Subcutaneous abdominal adipose tissue (tissue), 5 donors: Measurements from ENCODE around the gene CAPRIN1.
"Not testable (repeated sequence)": the region's sequence is repeated elsewhere in the genome, so short reads cannot be mapped to it uniquely, and the experiment has no call there.

Source experiments
- H3K27ac ChIP-seq: one replicate; pipeline ENCODE4 v1.7.0; 2013; ENCODE audit warnings: low read depth, mild to moderate bottlenecking, inconsistent platforms, low read length, moderate library complexity
- H3K27me3 ChIP-seq, 5 donors: one replicate each; pipeline ENCODE4 v1.7.0; 2013; ENCODE audit warnings: low read length in 5 of 5, inconsistent platforms in 1 of 5; ENCODE audit not compliant: control insufficient read depth in 5 of 5, insufficient read depth in 4 of 5
- H3K36me3 ChIP-seq, 5 donors: one replicate each; pipeline ENCODE4 v1.7.0; 2013; ENCODE audit warnings: low read length in 5 of 5; ENCODE audit not compliant: control insufficient read depth in 5 of 5, insufficient read depth in 5 of 5
- H3K4me1 ChIP-seq, 5 donors: one replicate each; pipeline ENCODE4 v1.7.0; 2013; ENCODE audit warnings: low read length in 5 of 5, mild to moderate bottlenecking in 3 of 5, moderate library complexity in 1 of 5; ENCODE audit not compliant: control insufficient read depth in 5 of 5, insufficient read depth in 5 of 5
- H3K4me3 ChIP-seq, 5 donors: one replicate each; pipeline ENCODE4 v1.7.0; 2013; ENCODE audit warnings: low read length in 5 of 5, low read depth in 1 of 5
- H3K9ac ChIP-seq, 5 donors: one replicate each; pipeline ENCODE4 v1.7.0; 2013; ENCODE audit warnings: low read length in 5 of 5, mild to moderate bottlenecking in 4 of 5, moderate library complexity in 3 of 5
- H3K9me3 ChIP-seq, 5 donors: one replicate each; pipeline ENCODE4 v1.7.0; 2013; ENCODE audit warnings: low read length in 5 of 5; ENCODE audit not compliant: control insufficient read depth in 5 of 5
- donor health status: healthy.
- donor health status: healthy.
- donor health status: healthy.
- donor health status: healthy.
- donor health status: healthy.

The CAPRIN1 gene

DNA sequence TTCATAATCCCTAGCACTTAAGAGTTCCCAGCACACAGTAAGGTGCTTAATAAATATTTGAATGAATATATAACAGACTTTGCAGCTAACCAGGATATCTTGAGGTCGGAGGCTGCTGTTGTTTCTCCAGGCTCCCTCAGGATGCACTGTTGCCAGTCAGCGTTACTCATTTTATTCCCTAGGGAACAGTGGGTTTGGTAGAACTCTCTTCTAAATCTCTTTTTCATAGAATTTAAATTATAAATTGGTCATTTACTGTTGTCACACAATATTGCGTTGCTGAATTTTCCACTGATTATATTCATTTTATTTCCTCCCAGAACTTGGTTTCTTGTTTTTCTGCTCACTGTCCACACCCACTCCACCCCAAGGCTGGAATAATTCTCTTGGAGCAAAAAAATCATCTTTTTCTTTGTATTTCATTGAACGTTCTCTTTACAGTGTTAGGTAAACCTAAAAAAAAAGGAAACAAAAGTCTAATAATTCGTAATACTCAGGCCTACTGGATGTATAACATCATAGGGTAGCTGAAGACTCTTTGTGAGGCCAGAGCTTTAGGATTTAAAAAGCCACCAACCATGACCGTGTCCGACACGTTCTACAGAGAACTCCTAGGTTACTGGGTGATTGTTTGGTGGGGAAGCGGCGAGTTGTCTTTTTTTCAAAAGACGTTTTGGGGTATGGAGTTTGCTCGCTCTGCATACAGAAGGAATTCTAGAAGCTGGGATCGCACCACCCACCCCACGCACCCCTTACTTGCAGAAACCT lies 766 bp upstream of the CAPRIN1 start:
- Histone ChIP-seq H3K9me3 (no peaks in the 10 kb centered on the region), H3K4me3 (peak overlapping the region; percentile 79 to 94 (median 90)), H3K27me3 (no peaks in the 10 kb centered on the region), H3K27ac (peak overlapping the region; percentile 96), H3K36me3 (peaks cover 0 to 7% (median 0%) of the 10 kb centered on the region in 5 donors), H3K9ac (peak overlapping the region; percentile 67 to 99 (median 87)), H3K4me1 (peaks cover 0 to 41% (median 37%) of the 10 kb centered on the region in 5 donors)

- peaks cover 2 to 54% (median 50%) of the 10 kb centered on the region in 5 donors for H3K4me1 ChIP-seq
- no peaks in the 10 kb centered on the region for H3K9me3 ChIP-seq
- H3K36me3 ChIP-seq: peaks cover 0 to 7% (median 2%) of the 10 kb centered on the region in 5 donors
- peak overlapping the region; percentile 85 to 95 (median 93) for H3K4me3 ChIP-seq
- H3K27ac ChIP-seq: peak overlapping the region; percentile 99
- H3K9ac ChIP-seq: peak overlapping the region; percentile 89 to 99 (median 97)
- H3K27me3 ChIP-seq: no peaks in the 10 kb centered on the region
Measured at GRCh38 chr11:34052036-34052607, 591 bp downstream of the CAPRIN1 start.

DNA sequence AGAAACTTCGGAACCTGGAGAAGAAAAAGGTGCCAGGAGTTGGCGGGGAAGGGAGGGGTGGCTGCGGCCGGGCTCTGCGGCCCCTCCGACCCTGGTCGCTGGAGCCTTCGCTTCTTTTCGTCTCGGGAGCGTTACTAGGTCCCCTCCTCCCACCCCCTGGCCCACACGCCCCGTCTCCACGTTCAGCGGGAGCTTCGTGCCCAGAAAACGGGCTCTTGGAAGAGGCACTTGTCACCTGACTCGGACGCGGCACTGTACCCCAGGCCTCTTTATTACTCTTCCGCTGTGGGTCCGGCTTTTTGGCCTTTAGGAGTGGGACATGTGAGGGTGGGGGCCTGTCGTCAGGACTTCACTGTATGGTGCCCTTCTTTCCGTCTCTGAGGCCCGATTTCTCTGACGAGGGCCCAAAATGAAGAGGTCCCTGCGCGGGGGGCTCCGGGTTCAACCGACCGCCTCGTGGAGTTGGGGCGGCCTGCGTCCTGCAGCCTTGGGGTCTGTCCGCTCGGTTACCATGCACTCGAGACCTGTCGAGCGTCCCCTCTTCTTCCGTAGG lies 1.2 kb downstream of the CAPRIN1 start:
- H3K4me3 ChIP-seq: peak overlapping the region; percentile 85 to 95 (median 93)
- peak overlapping the region; percentile 99 for H3K27ac ChIP-seq
- H3K9ac ChIP-seq: peak overlapping the region; percentile 89 to 99 (median 97)
- H3K27me3 ChIP-seq: no peaks in the 10 kb centered on the region
- H3K36me3 ChIP-seq: peaks cover 0 to 7% (median 2%) of the 10 kb centered on the region in 5 donors
- H3K9me3 ChIP-seq: no peaks in the 10 kb centered on the region
- H3K4me1 ChIP-seq: peaks cover 4 to 56% (median 55%) of the 10 kb centered on the region in 5 donors

GRCh38 chr11:34053161-34053686 lies 1.7 kb downstream of the CAPRIN1 start:
- Histone ChIP-seq H3K4me3 (peak overlapping the region; percentile 85 to 95 (median 93)), H3K9ac (peak overlapping the region; percentile 89 to 99 (median 97)), H3K27me3 (no peaks in the 10 kb centered on the region), H3K27ac (peak overlapping the region; percentile 99), H3K4me1 (peaks cover 4 to 56% (median 55%) of the 10 kb centered on the region in 5 donors), H3K9me3 (no peaks in the 10 kb centered on the region), H3K36me3 (peaks cover 0 to 7% (median 2%) of the 10 kb centered on the region in 5 donors)

DNA sequence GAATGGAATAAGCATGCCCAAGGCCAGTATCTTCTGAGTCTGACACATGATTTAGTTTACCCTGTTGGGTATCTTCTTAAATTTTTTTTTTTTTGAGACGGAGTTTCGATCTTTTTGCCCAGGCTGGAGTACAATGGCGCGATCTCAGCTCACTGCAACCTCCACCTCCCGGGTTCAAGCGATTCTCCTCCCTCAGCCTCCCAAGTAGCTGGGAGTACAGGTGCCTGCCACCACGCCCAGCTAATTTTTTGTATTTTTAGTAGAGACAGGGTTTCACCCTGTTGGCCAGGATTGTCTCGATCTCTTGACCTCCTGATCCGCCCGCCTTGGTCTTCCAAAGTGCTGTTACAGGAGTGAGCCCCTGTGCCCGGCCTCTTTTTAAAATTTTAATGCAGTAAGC lies 2.8 kb downstream of the CAPRIN1 start:
- not testable (repeated sequence) for H3K9me3 ChIP-seq, H3K27me3 ChIP-seq, H3K36me3 ChIP-seq, H3K4me3 ChIP-seq
- peak overlapping the region in 2 of 5 donors; percentile 97 to 99 for H3K9ac ChIP-seq
- H3K27ac ChIP-seq: peak overlapping the region; percentile 99
- peaks cover 4 to 63% (median 61%) of the 10 kb centered on the region in 5 donors for H3K4me1 ChIP-seq

- H3K9ac ChIP-seq: peak overlapping the region in 1 of 5 donors; percentile 55
- H3K36me3 ChIP-seq: peaks cover 2 to 11% (median 3%) of the 10 kb centered on the region in 5 donors
- peaks cover 4 to 58% (median 55%) of the 10 kb centered on the region in 5 donors for H3K4me1 ChIP-seq
- no peak overlapping the region for H3K4me3 ChIP-seq
- no peaks in the 10 kb centered on the region for H3K27me3 ChIP-seq
- H3K27ac ChIP-seq: peak overlapping the region; percentile 99
- H3K9me3 ChIP-seq: no peaks in the 10 kb centered on the region
Measured at GRCh38 chr11:34055218-34056000, 3.9 kb downstream of the CAPRIN1 start.

DNA sequence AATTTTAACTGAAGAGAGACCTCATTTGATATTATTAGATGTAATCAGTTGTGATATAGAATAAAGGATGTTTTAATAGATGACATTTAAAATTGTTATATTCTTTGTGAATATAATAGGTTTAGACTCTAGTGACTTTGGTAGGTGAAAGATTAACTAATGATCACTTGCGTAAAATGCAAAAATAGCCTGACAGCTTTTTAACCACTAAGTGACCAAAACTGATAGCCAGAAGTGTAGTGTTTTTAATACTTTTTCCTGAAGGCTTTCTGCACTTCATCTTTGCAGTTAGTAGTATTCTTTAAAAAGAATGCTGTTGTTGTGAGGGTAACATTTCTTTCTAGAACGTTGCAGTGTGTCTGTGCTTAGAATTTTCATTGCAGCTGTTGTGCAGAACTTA lies 5.1 kb downstream of the CAPRIN1 start:
- peaks cover 2 to 16% (median 6%) of the 10 kb centered on the region in 5 donors for H3K36me3 ChIP-seq
- H3K27me3 ChIP-seq: no peaks in the 10 kb centered on the region
- no peak overlapping the region for H3K27ac ChIP-seq
- H3K9ac ChIP-seq: no peak overlapping the region
- peaks cover 4 to 52% (median 49%) of the 10 kb centered on the region in 5 donors for H3K4me1 ChIP-seq
- H3K9me3 ChIP-seq: no peaks in the 10 kb centered on the region
- no peak overlapping the region for H3K4me3 ChIP-seq

DNA sequence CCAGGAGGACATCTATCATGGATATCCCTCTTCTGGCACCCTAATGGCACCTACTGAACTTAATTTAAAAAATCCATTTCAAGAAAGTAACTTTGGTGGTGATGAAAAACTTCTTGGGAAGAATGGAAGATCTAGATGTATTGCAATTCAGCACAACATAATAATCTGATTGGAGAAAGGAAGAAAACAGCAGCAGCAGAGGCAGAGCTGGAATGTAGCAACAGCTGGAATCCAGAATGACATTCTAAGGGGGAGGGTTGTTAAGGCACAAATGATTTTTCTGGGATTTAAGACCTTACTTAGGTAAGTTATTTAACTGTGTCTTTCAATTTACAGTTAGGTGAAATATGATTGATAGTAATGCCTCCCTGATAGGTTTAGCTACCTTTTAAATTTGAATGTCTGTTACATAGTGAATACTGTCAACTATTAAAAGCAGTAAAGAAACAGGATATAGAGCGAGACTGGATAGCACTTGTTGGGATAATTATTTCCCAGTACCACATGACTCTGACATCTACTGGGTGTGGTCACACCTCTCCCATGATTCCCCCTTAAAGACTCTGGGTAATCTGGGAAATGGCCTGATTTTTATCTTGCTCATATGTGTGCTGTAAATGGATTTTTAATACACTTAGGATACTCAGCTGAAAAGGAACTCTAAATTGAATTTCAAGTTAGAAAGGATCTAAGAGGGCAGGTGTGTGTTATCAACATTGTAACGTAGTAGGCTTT lies 11.7 kb downstream of the CAPRIN1 start:
- Histone ChIP-seq H3K4me3 (no peak overlapping the region), H3K9me3 (no peaks in the 10 kb centered on the region), H3K27me3 (no peaks in the 10 kb centered on the region), H3K36me3 (peaks cover 0 to 19% (median 6%) of the 10 kb centered on the region in 5 donors), H3K9ac (no peak overlapping the region), H3K4me1 (peaks cover 0 to 30% (median 19%) of the 10 kb centered on the region in 5 donors), H3K27ac (no peak overlapping the region)

GRCh38 chr11:34064291-34064690 lies 12.8 kb downstream of the CAPRIN1 start:
- H3K36me3 ChIP-seq: peaks cover 0 to 18% (median 6%) of the 10 kb centered on the region in 5 donors
- H3K27me3 ChIP-seq: no peaks in the 10 kb centered on the region
- H3K4me3 ChIP-seq: no peak overlapping the region
- no peak overlapping the region for H3K27ac ChIP-seq
- H3K9ac ChIP-seq: no peak overlapping the region
- peaks cover 0 to 25% (median 18%) of the 10 kb centered on the region in 5 donors for H3K4me1 ChIP-seq
- H3K9me3 ChIP-seq: no peaks in the 10 kb centered on the region
